Pancreas (tissue), 10 donors: ENCODE results near the gene NAA20. TPM values are rescaled to one million over a fixed set of nuclear protein-coding genes. Genes with fewer than 3 reads are reported as not detected.

Source experiments
- ATAC-seq, 4 donors: fragments of 200-7000 bp; cut with Tn5 transposase; one replicate each; pipeline versions ENCODE4 v1.8.0 to v1.9.1; 2020; ENCODE audit warnings: mild to moderate bottlenecking in 4 of 4, moderate library complexity in 4 of 4
- DNase-seq, 6 donors: peaks; one replicate each; pipeline ENCODE4 v3.0.0-alpha.2; 2020
- FAIRE-seq: peaks from 2 replicates; lab custom pipeline; 2012; peaks lifted over from hg19 to GRCh38; lab: Jason Lieb, UNC
- H3K27ac ChIP-seq, 4 donors: fragments of 200-600 bp; sonication (generic); 1 replicate in 3 of 4; 2 replicates in 1 of 4; pipeline versions ENCODE4 v1.5.0 to v1.8.0; 2020
- H3K27me3 ChIP-seq, 4 donors: fragments of 200-600 bp; one replicate each; pipeline ENCODE4 v1.8.0; 2021
- H3K36me3 ChIP-seq, 3 donors: fragments of 200-600 bp; sonication (generic) in 1 of 3; one replicate each; pipeline versions ENCODE4 v1.5.0 to v1.8.0; 2020 to 2021
- H3K4me1 ChIP-seq, 3 donors: fragments of 200-600 bp; one replicate each; pipeline ENCODE4 v1.8.0; 2021
- H3K4me3 ChIP-seq, 4 donors: fragments of 200-600 bp; sonication (generic) in 2 of 4; one replicate each; pipeline versions ENCODE4 v1.5.0 to v1.8.0; 2020 to 2021
- H3K9me3 ChIP-seq, 4 donors: fragments of 200-600 bp; one replicate each; pipeline ENCODE4 v1.8.0; 2021
- CTCF ChIP-seq, 4 donors: fragments of 200-600 bp; sonication (generic) in 3 of 4; IDR thresholded peaks; one replicate each; pipeline versions ENCODE4 v1.5.0 to v1.8.0; 2021; ENCODE audit warnings: antibody characterized with exemption in 4 of 4
- WGBS, 2 donors: extraction: QIAGEN DNeasy Blood & Tissue Kit; methylation state at CpG; one replicate each; pipeline ENCODE4 v1.1.7; 2013; 5-methylcytosine and 5-hydroxymethylcytosine counted together
- intact Hi-C, 3 donors: fragments of 100-400 bp; cut with DNase I; formaldehyde crosslinking; loops; one replicate each; pipeline versions ENCODE4 v1.11.1 to v1.14.2; 2022
- polyA plus RNA-seq, 2 donors: library from polyadenylated mRNA; stranded (reverse); fragments of 200-250 nt; gene quantifications; one replicate each; pipeline ENCODE4 v1.2.3, GENCODE V29; 2013
- total RNA-seq, 6 donors: library from RNA; stranded (reverse); fragmentation: NEBNext Ultra II Directional in 4 of 6; extraction: Animal tissue kit (Norgen Biotek cat#: 25700) in 4 of 6; gene quantifications; one replicate each; pipeline versions ENCODE4 v1.2.1 to v1.2.4, GENCODE V29; 2021 to 2023
- donor health status: healthy with polysubstance abuse.
- donor health status: DM: no; HTN: no; CAD: no; lungs with moderate emphysema.
- donor health status: DM: no; HTN: no; CAD: no.
- donor health status: control.
- donor health status: control.
- donor health status: Bipolar disorder and iron deficiency.
- donor health status: DM: yes; HTN: yes; CAD: no.
- donor health status: DM: no; HTN: no; CAD: no.
- donor health status: DM: no; HTN: no; CAD: no.
- donor health status: DM: yes; HTN: yes; CAD: no.

NAA20 gene
- total and polyA plus RNA-seq, 8 donors = 28.0 to 124 (median 36.0) TPM

GRCh38 chr20:19969106-19969505 is 48.1 kb upstream of the NAA20 start:
- no peak for TF ChIP-seq CTCF (IDR thresholded peaks at IDR 0.05)
- Histone ChIP-seq H3K36me3 (no peaks in the 10 kb centered on the region), H3K27me3 (no peaks in the 10 kb centered on the region), H3K27ac (no peak overlapping the region), H3K9me3 (no peaks in the 10 kb centered on the region), H3K4me1 (peaks cover 13 to 39% (median 18%) of the 10 kb centered on the region in 3 donors), H3K4me3 (no peak overlapping the region)
- intact Hi-C loops = no loop called here
- ATAC-seq = no peak
- FAIRE-seq = no peak
- DNase-seq = no peak
- WGBS, 2 donors = 67 to 74% methylated on average over 5 of the region's 5 CpGs

- no peak for ATAC-seq
- peaks cover 17 to 38% (median 20%) of the 10 kb centered on the region in 3 donors for H3K4me1 ChIP-seq
- no peak for TF ChIP-seq CTCF (IDR thresholded peaks at IDR 0.05)
- 91 to 92% methylated on average over 5 of the region's 5 CpGs for whole genome bisulfite sequencing, 2 donors
- no peak overlapping the region for H3K27ac ChIP-seq
- H3K36me3 ChIP-seq = no peaks in the 10 kb centered on the region
- no peak for DNase-seq
- no peak overlapping the region for H3K4me3 ChIP-seq
- intact Hi-C loops = no loop called here
- no peaks in the 10 kb centered on the region for H3K27me3 ChIP-seq
- no peaks in the 10 kb centered on the region for H3K9me3 ChIP-seq
- FAIRE-seq = no peak
Measured at GRCh38 chr20:19969507-19970255, 47.5 kb upstream of the NAA20 start.

- Histone ChIP-seq H3K4me3 (no peak overlapping the region), H3K27ac (no peak overlapping the region), H3K4me1 (peaks cover 17 to 32% (median 20%) of the 10 kb centered on the region in 3 donors), H3K27me3 (no peaks in the 10 kb centered on the region), H3K9me3 (no peaks in the 10 kb centered on the region), H3K36me3 (no peaks in the 10 kb centered on the region)
- no peak for ATAC-seq
- intact Hi-C loops = no loop called here
- FAIRE-seq = no peak
- no peak for DNase-seq
- 73 to 81% methylated on average over 5 of the region's 5 CpGs for WGBS, 2 donors
- TF ChIP-seq CTCF (IDR thresholded peaks at IDR 0.05) = no peak
Measured at GRCh38 chr20:19970256-19970765, 46.9 kb upstream of the NAA20 start.

- H3K27ac ChIP-seq = no peak overlapping the region
- H3K27me3 ChIP-seq = no peaks in the 10 kb centered on the region
- H3K36me3 ChIP-seq = no peaks in the 10 kb centered on the region
- no peak for DNase-seq
- WGBS, 2 donors = 90% methylated on average over 11 of the region's 11 CpGs
- no peaks in the 10 kb centered on the region for H3K9me3 ChIP-seq
- no peak for FAIRE-seq
- ATAC-seq = no peak
- intact Hi-C loops = no loop called here
- no peak overlapping the region for H3K4me3 ChIP-seq
- TF ChIP-seq CTCF (IDR thresholded peaks at IDR 0.05) = no peak
- peaks cover 17 to 31% (median 20%) of the 10 kb centered on the region in 3 donors for H3K4me1 ChIP-seq
Measured at GRCh38 chr20:19971116-19971515, 46.0 kb upstream of the NAA20 start.
